ENCODE data around the gene CWF19L1. TPM values are rescaled to one million over a fixed set of nuclear protein-coding genes. Genes with fewer than 3 reads are reported as not detected.

Gene CWF19L1
- total RNA-seq, 6 donors from 2014 or later: 15.2 to 46.1 (median 23.3) TPM

DNA sequence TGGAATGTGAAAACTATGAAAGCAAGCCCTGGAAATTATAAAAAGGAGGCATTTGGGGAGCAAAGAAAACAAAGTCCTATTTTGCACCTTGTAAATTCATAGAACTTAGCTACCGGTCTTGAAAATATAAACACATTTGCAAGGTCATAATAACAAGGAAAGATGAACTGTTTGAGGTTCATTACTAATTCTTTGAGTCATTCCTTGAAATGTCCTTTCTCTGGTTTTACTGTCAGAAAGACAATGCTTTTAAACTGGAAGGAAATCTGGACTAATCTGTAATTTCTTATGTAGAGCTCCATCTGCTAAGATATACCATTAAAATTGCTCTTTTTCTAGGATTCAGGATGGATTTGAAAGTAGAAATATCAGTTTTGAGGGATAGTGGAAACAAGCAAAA, 83.0 kb downstream of the CWF19L1 start:
- H3K4me3 ChIP-seq: peak overlapping the region in 2 of 4 donors; percentile 86 to 94
- ATAC-seq (ENCODE audit: low FRiP score in 2 of 2): no peak

DNA sequence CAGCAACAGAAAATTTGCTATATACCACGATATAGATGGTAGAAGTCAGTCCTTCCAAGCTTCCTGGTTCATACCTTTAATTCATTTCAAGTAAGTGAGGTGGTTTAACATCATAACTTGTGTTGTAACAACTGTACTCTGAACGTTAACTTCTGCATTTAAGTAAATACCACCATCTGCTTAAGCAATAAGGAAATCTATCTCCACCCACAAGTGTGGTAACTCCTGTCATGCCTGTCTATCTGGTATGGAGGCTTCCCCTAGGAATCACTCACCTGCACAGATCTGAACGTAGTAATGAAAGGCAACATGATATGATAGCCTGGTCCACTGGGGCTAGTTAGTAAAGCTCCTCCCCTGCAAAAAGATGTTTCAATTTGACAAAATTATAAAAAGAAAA, 84.0 kb downstream of the CWF19L1 start:
- 44 to 55% methylated on average over 3 of the region's 3 CpGs for WGBS, 2 donors
- no peaks in the 10 kb centered on the region for H3K9me3 ChIP-seq
- peaks cover 23 to 38% (median 27%) of the 10 kb centered on the region in 4 donors for H3K4me1 ChIP-seq
- ATAC-seq (ENCODE audit: low FRiP score in 2 of 2) (no peak), DNase-seq (no peak)
- H3K4me3 ChIP-seq: no peak overlapping the region
- H3K27ac ChIP-seq: peak overlapping the region; percentile 38 to 90 (median 64)
- TF ChIP-seq POLR2AphosphoS5 (IDR thresholded peaks at IDR 0.05): no peak
- TF ChIP-seq, protein P1, sequence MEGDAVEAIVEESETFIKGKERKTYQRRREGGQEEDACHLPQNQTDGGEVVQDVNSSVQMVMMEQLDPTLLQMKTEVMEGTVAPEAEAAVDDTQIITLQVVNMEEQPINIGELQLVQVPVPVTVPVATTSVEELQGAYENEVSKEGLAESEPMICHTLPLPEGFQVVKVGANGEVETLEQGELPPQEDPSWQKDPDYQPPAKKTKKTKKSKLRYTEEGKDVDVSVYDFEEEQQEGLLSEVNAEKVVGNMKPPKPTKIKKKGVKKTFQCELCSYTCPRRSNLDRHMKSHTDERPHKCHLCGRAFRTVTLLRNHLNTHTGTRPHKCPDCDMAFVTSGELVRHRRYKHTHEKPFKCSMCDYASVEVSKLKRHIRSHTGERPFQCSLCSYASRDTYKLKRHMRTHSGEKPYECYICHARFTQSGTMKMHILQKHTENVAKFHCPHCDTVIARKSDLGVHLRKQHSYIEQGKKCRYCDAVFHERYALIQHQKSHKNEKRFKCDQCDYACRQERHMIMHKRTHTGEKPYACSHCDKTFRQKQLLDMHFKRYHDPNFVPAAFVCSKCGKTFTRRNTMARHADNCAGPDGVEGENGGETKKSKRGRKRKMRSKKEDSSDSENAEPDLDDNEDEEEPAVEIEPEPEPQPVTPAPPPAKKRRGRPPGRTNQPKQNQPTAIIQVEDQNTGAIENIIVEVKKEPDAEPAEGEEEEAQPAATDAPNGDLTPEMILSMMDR (IDR thresholded peaks at IDR 0.05): no peak
- peak in 1 of 4 donors; percentile 32 for TF ChIP-seq EP300 (IDR thresholded peaks at IDR 0.05)
- peaks cover 0 to 6% (median 2%) of the 10 kb centered on the region in 4 donors for H3K36me3 ChIP-seq
- no peaks in the 10 kb centered on the region for H3K27me3 ChIP-seq

More for the DNA sequence above, 83.0 kb downstream of the CWF19L1 start:
- Histone ChIP-seq H3K4me1 (peaks cover 23 to 37% (median 27%) of the 10 kb centered on the region in 4 donors), H3K36me3 (peaks cover 0 to 13% (median 2%) of the 10 kb centered on the region in 4 donors), H3K27ac (peak overlapping the region; percentile 82 to 91 (median 90)), H3K9me3 (no peaks in the 10 kb centered on the region), H3K27me3 (no peaks in the 10 kb centered on the region)
- no peak for DNase-seq
- 36 to 38% methylated on average over 1 of the region's 1 CpG for WGBS, 2 donors
- no peak for TF ChIP-seq POLR2AphosphoS5 (IDR thresholded peaks at IDR 0.05)
- TF ChIP-seq EP300 (IDR thresholded peaks at IDR 0.05): no peak
- TF ChIP-seq, protein P1 (IDR thresholded peaks at IDR 0.05): no peak
- no peak for TF ChIP-seq POLR2A (IDR thresholded peaks at IDR 0.05)

DNA sequence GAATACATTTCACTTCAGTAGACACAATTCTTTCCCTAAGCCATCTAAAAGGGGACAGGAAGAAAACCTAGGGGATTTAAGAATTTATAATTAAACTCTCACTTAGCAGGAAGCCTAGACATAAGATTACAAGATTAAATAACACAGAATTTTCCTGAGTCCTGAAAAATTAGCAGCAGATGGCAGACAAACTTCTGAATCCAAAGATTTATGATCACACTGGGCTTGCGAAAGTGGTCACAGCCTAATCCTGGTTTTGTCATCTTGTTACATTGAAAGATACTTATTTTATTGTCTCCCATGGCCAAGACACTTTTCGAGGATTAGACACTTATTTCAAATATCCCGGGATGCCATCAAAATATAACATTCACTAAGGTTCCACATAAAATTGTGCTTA, 84.5 kb downstream of the CWF19L1 start:
- Histone ChIP-seq H3K4me1 (peaks cover 23 to 38% (median 26%) of the 10 kb centered on the region in 4 donors), H3K27me3 (no peaks in the 10 kb centered on the region), H3K9me3 (no peaks in the 10 kb centered on the region), H3K27ac (peak overlapping the region; percentile 38 to 90 (median 64)), H3K36me3 (peaks cover 0 to 7% (median 2%) of the 10 kb centered on the region in 4 donors), H3K4me3 (no peak overlapping the region)
- TF ChIP-seq POLR2AphosphoS5 (IDR thresholded peaks at IDR 0.05): no peak
- TF ChIP-seq POLR2A (IDR thresholded peaks at IDR 0.05): no peak
- TF ChIP-seq, protein P1 (IDR thresholded peaks at IDR 0.05): no peak
- no peak for TF ChIP-seq EP300 (IDR thresholded peaks at IDR 0.05)
- DNase-seq (no peak), ATAC-seq (ENCODE audit: low FRiP score in 2 of 2) (no peak)
- 75 to 86% methylated on average over 3 of the region's 3 CpGs for WGBS, 2 donors

Small RNA genes lying within 50 kb of the gene (small RNA-seq; reads per million reads assigned to genes)
- gene RNU6-422P (0 reads per million in 4 donors), gene SNORA12 (3.3 to 25.8 (median 15.0) reads per million in 4 donors)

Other genes starting within 250 kb of the CWF19L1 start
- not detected for gene CPN1, start 185.8 kb downstream of the CWF19L1 start, total RNA-seq
- gene ERLIN1, start 81.6 kb downstream of the CWF19L1 start, total RNA-seq: 10 to 100 TPM in 5 of 6 donors, 1 to 10 TPM in 1; 9.4 to 40.7 (median 24.4) TPM
- gene CHUK, start 38.0 kb downstream of the CWF19L1 start, total RNA-seq: 10 to 100 TPM in 4 of 6 donors, 1 to 10 TPM in 2; 8.8 to 27.3 (median 18.7) TPM
- 10 to 100 TPM; 25.1 to 51.2 (median 38.5) TPM for gene BLOC1S2, start 19.0 kb upstream of the CWF19L1 start, total RNA-seq
- gene PKD2L1, start 62.6 kb upstream of the CWF19L1 start, total RNA-seq: 1 to 10 TPM in 5 of 6 donors, under 1 TPM in 1; 0.61 to 8.4 (median 2.0) TPM
- gene SCD, start 79.6 kb upstream of the CWF19L1 start, total RNA-seq: 100 to 1,000 TPM; 108 to 464 (median 251) TPM
- under 1 TPM in 1 of 6 donors, not detected in 5; 0.17 TPM for gene WNT8B, start 195.4 kb upstream of the CWF19L1 start, total RNA-seq

Measured in upper lobe of left lung (tissue), 6 donors.